Endodermal cell (in vitro differentiated cells): ENCODE results near the gene SYNJ2. TPM values are rescaled to one million over a fixed set of nuclear protein-coding genes. Genes with fewer than 3 reads are reported as not detected.

ENCODE experiments used
- DNase-seq: peaks from one replicate; pipeline ENCODE4 v3.0.0-alpha.2; 2017
- H3K27ac ChIP-seq: 2 replicates; pipeline ENCODE4 v1.5.1; 2013; ENCODE audit warnings: mild to moderate bottlenecking, low read depth, low read length, moderate library complexity
- H3K27me3 ChIP-seq: 2 replicates; pipeline ENCODE4 v1.6.1; 2013; ENCODE audit warnings: mild to moderate bottlenecking, low read length, moderate library complexity; ENCODE audit not compliant: insufficient read depth, control insufficient read depth, poor library complexity, severe bottlenecking
- H3K36me3 ChIP-seq: 2 replicates; pipeline ENCODE4 v1.7.0; 2013; ENCODE audit warnings: mild to moderate bottlenecking, low read length, moderate library complexity; ENCODE audit not compliant: control insufficient read depth, insufficient read depth
- H3K4me1 ChIP-seq: one replicate; pipeline ENCODE4 v1.7.0; 2013; ENCODE audit warnings: low read length; ENCODE audit not compliant: control insufficient read depth, insufficient read depth
- H3K4me3 ChIP-seq: 2 replicates; pipeline ENCODE4 v1.5.1; 2013; ENCODE audit warnings: mild to moderate bottlenecking, low read length, moderate library complexity
- H3K9ac ChIP-seq: 2 replicates; pipeline ENCODE4 v1.6.1; 2013; ENCODE audit warnings: mild to moderate bottlenecking, low read length, moderate library complexity; ENCODE audit not compliant: poor library complexity, severe bottlenecking; ENCODE audit errors: extremely low read depth
- H3K9me3 ChIP-seq: 2 replicates; pipeline ENCODE4 v1.6.1; 2013; ENCODE audit warnings: mild to moderate bottlenecking, low read length, moderate library complexity; ENCODE audit not compliant: control insufficient read depth
- H3K27ac Mint-ChIP-seq: 2 replicates; pipeline ENCODE4 v1.8.0; 2020; ENCODE audit warnings: mixed read lengths
- H3K27me3 Mint-ChIP-seq: 2 replicates; pipeline ENCODE4 v1.8.0; 2021; ENCODE audit warnings: mild to moderate bottlenecking, mixed read lengths; ENCODE audit not compliant: insufficient read depth
- H3K36me3 Mint-ChIP-seq: 2 replicates; pipeline ENCODE4 v1.8.0; 2020; ENCODE audit warnings: low read depth, mixed read lengths
- H3K4me1 Mint-ChIP-seq: 2 replicates; pipeline ENCODE4 v1.8.0; 2020; ENCODE audit warnings: mixed read lengths
- H3K4me3 Mint-ChIP-seq: 2 replicates; pipeline ENCODE4 v1.8.0; 2020; ENCODE audit warnings: mild to moderate bottlenecking, moderate library complexity, mixed read lengths
- H3K9me3 Mint-ChIP-seq: 2 replicates; pipeline ENCODE4 v1.8.0; 2020; ENCODE audit warnings: mild to moderate bottlenecking, mixed read lengths
- CTCF ChIP-seq: fragments of 200-600 bp; sonication (generic); conservative IDR thresholded peaks from 2 replicates; pipeline ENCODE4 v1.5.0; 2021; ENCODE audit warnings: antibody characterized with exemption, mild to moderate bottlenecking
- WGBS, 2 experiments: methylation state at CpG; one replicate each; pipeline versions ENCODE4 v1.1.5 to v1.1.7; 2013; ENCODE audit warnings: missing lambda C conversion rate in 2 of 2, mixed read lengths in 1 of 2; ENCODE audit not compliant: insufficient coverage in 1 of 2, insufficient read length in 1 of 2; 5-methylcytosine and 5-hydroxymethylcytosine counted together
- total RNA-seq, 2 donors: library from RNA; stranded (reverse); fragmentation: NEBNext Ultra II Directional in 1 of 2; extraction: Animal tissue kit (Norgen Biotek cat#: 25700) in 1 of 2; gene quantifications; 2 replicates in 1 of 2; 3 replicates in 1 of 2; pipeline ENCODE4 v1.2.1, GENCODE V29; 2021

The SYNJ2 gene
- total RNA-seq, 2 donors from 2014 or later = 21.2 to 32.8 TPM

- Mint-ChIP-seq H3K4me3 (no peak overlapping the region), H3K27me3 (no peaks in the 10 kb centered on the region), H3K9me3 (no peaks in the 10 kb centered on the region), H3K27ac (no peak overlapping the region), H3K4me1 (peaks cover 13% of the 10 kb centered on the region), H3K36me3 (peaks cover 20% of the 10 kb centered on the region)
- Histone ChIP-seq H3K9me3 (no peaks in the 10 kb centered on the region), H3K9ac (no peak overlapping the region), H3K36me3 (peaks cover 3% of the 10 kb centered on the region), H3K4me1 (no peaks in the 10 kb centered on the region), H3K4me3 (no peak overlapping the region), H3K27ac (no peak overlapping the region), H3K27me3 (no peaks in the 10 kb centered on the region)
- DNase-seq = no peak
- TF ChIP-seq CTCF = no peak
- WGBS, 2 experiments = 94 to 97% methylated on average over 8 to 10 of the region's 11 CpGs
These were observed 25.3 kb downstream of the SYNJ2 start for GRCh38 chr6:158006821-158007570.

GRCh38 chr6:158008864-158009113 is 27.1 kb downstream of the SYNJ2 start:
- Mint-ChIP-seq H3K27ac (no peak overlapping the region), H3K4me1 (peaks cover 6% of the 10 kb centered on the region), H3K9me3 (no peaks in the 10 kb centered on the region), H3K4me3 (no peak overlapping the region), H3K36me3 (peaks cover 23% of the 10 kb centered on the region), H3K27me3 (no peaks in the 10 kb centered on the region)
- no peaks in the 10 kb centered on the region for H3K4me1 ChIP-seq
- 95 to 97% methylated on average over 6 of the region's 6 CpGs for WGBS, 2 experiments
- H3K9ac ChIP-seq = no peak overlapping the region
- no peak overlapping the region for H3K27ac ChIP-seq
- TF ChIP-seq CTCF = no peak
- no peaks in the 10 kb centered on the region for H3K27me3 ChIP-seq
- no peak overlapping the region for H3K4me3 ChIP-seq
- no peaks in the 10 kb centered on the region for H3K9me3 ChIP-seq
- DNase-seq = no peak
- peaks cover 3% of the 10 kb centered on the region for H3K36me3 ChIP-seq

- DNase-seq = no peak
- no peak for TF ChIP-seq CTCF
- Histone ChIP-seq H3K9me3 (no peaks in the 10 kb centered on the region), H3K4me1 (no peaks in the 10 kb centered on the region), H3K36me3 (peaks cover 3% of the 10 kb centered on the region), H3K27me3 (no peaks in the 10 kb centered on the region), H3K4me3 (no peak overlapping the region), H3K9ac (no peak overlapping the region), H3K27ac (no peak overlapping the region)
- WGBS, 2 experiments = 93% methylated on average over 11 to 13 of the region's 13 CpGs
- Mint-ChIP-seq H3K27ac (no peak overlapping the region), H3K36me3 (peaks cover 23% of the 10 kb centered on the region), H3K4me3 (no peak overlapping the region), H3K4me1 (peaks cover 6% of the 10 kb centered on the region), H3K27me3 (no peaks in the 10 kb centered on the region), H3K9me3 (no peaks in the 10 kb centered on the region)
These were observed 27.6 kb downstream of the SYNJ2 start for GRCh38 chr6:158009114-158009891.
